Stimulated activated CD8-positive, alpha-beta memory T cell treated with anti-CD3 and anti-CD28 coated beads, Interleukin-4, amount 100 ng/mL, for 24 hours (primary cell): ENCODE data around the gene PRDM16.
"Not testable (repeated sequence)": the region's sequence is repeated elsewhere in the genome, so short reads cannot be mapped to it uniquely, and the experiment has no call there.

Source experiments
- DNase-seq: peaks from one replicate; pipeline ENCODE4 v3.0.0-alpha.2; 2020; ENCODE audit warnings: low read depth

PRDM16 gene

GRCh38 chr1:3163356-3163755 is 94.4 kb downstream of the PRDM16 start:
- no peak for DNase-seq

DNA sequence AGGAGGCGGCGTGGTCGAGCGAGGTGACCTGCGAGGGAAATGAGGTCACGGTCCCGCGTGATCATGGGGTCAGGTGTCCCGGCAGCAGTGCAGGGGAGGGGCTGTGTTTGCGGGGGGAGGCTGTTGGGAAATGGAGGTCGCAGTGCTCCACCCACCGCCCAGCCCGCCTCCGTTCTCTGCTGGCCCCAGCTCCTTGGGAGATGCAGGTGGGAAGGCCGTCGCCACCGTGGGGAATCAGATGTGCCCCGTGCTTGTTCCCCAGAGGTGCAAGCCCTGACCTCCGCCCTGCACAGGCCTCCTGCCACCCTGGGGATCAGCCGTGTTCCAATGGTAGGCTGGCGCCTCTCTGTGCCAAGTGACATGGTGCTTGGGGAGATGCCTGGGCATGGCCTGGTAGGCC is 95.7 kb downstream of the PRDM16 start:
- no peak for DNase-seq

- not testable (repeated sequence) for DNase-seq
Observed at GRCh38 chr1:3165189-3165588, 96.2 kb downstream of the PRDM16 start.

GRCh38 chr1:3166206-3166918 is 97.4 kb downstream of the PRDM16 start:
- DNase-seq = no peak

- DNase-seq = no peak
Observed at GRCh38 chr1:3167255-3167654, 98.3 kb downstream of the PRDM16 start.

- DNase-seq = no peak
Observed at GRCh38 chr1:3168678-3169077, 99.7 kb downstream of the PRDM16 start.

DNA sequence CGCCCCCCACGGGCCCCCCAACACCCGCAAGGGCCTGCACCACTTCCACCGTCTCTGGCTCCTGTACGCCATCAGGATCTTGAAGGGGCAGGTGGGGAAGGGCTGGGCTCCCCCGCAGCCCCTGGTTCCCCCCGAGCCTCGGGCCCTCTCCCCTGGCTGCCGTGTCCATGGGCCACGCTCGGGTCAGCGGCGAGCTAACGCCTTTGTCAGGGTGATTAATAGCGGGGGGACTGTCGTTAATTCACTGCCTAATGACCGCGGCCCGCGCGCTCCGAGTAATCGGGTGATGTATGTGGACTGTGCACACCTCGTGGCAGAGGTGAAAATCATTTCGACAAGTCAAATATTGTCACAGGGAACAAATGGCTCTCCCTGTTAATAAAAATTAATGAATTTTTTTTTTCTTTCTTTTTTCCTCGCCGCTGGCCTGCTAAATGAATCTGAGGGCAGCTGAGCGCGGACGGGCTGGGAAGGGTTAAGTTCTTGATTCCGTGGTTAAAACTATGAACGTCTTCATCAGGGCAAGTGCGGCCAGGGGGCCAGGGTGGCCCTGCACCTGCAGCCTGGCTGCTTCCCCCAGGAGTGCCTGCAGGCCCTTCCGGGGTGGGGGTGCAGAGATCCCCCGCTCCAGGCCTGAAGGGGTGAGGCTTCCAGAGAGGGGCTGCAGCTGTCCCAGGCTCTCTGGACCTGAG is 100.8 kb downstream of the PRDM16 start:
- DNase-seq = no peak

- DNase-seq = no peak
Observed at GRCh38 chr1:3170561-3171453, 101.8 kb downstream of the PRDM16 start.

DNA sequence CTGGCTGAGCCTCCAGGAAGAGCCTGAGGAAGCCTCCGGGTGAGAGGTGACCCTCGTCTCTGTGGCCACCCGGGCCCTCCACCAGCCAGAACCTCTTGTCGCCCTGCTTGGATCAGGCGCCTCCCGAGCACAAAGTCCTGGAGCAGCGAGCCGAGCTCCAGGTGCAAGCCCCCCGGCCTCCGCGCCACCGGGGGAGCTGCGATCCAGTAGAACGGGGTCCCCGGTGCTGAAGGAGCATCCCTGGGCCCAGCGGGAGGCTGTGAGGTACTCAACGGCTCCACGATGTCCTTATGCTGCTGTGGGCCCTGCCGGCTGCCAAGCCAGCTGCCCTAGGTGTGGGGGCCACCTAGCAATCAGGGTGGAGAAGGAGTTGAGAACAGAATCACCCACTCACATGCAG is 102.8 kb downstream of the PRDM16 start:
- no peak for DNase-seq

GRCh38 chr1:3172431-3173380 is 103.7 kb downstream of the PRDM16 start:
- DNase-seq = no peak

DNA sequence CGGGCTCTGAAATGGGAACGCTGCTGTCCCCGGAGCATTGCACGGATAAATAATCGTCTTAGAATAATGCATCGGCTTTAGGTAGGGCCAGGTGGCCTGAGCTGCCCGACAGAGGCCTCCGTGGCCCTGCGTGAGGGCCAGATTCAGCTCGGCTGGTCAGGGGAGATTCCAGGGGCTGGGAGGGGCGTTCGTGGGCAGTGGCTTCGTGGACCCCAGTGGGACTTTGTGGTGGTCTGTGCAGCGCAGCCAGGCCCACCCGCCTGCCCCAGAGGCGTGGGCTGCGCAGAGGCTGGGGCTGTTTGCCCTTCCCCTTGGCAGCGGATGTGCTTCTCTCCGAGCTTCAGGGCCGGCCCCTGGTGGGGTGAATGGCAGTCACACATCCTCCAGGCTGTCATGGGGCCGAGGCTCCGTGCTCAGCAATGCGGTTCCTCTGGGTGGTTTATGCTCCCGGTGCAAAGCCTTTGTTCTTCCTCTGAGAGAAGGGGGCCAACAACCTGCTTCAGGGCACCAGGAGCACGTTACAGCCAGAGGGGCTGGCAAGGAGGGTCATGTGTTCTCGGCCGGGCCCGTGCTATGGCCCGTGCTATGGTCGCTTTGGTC is 104.5 kb downstream of the PRDM16 start:
- no peak for DNase-seq

DNA sequence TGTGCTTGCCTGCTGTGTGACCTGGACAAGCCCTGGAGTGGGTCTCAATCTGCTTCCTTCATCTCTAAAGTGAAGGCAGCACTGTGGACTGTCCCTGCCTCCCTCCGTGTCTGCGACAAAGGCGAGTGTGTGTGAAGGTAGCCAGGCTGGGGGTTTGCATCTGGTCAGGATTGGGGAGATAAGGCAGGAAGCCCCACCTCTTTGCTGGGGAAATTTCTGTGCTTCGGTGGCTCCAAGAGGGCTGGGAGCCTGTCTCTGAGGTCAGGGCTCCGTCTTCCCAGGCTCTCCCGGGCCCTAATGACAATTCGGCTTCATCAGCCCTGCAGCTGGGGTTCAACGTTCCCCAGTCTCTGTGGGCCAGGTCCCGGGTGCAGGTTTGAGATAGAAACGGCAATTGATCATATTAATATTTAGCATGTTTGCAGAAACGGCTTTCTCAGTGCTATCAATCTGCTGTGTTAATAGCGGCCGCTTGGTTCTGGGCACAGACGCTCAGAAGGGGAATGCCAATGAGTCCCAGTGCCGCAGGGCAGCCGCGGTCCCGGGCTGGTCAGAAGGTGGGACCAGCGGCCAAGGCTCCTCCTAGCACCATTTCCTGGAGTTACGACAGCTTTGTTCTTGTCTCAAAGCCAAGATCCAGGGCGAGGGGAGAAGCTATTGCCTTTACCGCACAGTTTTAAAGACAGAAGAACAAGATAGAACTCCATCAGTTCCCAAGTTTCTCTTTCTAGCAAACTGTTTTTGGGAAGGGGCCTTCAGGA is 105.7 kb downstream of the PRDM16 start:
- no peak for DNase-seq

DNA sequence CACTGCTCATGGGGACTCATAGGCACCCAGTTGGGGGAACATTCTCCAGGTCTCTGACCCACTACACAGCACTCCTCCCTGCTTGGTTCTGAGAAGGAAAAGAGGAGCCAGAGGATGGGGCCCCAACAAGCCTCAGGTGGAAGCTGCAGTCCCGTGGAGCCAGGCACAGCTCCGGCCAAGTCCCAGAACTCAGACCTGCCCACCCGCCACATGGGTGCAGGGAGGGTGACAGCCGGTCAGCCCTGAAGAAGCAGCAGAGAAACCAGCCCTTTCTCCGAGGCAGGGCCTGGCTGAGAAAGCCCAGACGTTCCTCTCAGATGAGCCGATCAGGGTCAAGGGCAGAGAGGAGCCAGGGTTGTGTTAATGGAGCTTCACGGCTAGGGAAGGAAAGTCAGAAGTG is 106.5 kb downstream of the PRDM16 start:
- no peak for DNase-seq

- DNase-seq = no peak
Observed at GRCh38 chr1:3176028-3176427, 107.0 kb downstream of the PRDM16 start.

- no peak for DNase-seq
Observed at GRCh38 chr1:3176820-3177219, 107.8 kb downstream of the PRDM16 start.

DNA sequence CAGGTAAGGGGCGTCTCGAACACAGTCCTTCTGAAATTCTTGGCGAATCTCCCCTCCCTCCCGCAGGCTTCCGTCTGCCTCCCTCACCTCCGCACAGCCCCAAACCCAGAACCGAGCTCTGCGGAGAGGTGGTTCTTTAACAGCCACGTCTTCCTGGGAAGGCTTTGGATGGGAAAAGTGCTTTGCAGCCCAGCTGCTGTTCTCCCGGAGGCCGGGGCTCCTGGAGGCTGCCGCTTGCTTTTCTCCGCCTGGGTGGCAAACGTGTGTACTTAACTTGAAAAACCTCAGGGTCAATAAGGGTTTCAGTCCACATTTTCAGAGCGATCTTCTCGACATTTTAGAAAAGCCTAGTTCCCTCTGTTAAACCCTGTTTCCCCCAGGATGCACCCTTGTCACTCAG is 109.3 kb downstream of the PRDM16 start:
- DNase-seq = no peak

GRCh38 chr1:3179471-3179870 is 110.5 kb downstream of the PRDM16 start:
- DNase-seq = no peak

DNA sequence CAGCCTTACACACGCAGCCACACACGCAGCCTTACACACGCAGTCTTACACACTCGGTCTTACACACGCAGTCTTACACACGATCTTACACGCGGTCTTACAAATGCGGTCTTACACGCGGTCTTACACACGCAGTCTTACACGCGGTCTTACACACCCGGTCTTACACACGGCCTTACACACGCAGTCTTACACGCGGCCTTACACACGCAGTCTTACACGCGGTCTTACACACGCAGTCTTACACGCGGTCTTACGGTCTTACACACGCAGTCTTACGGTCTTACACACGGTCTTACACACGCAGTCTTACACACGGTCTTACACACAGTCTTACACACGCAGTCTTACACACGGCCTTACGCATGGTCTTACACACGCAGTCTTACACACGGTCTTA is 111.9 kb downstream of the PRDM16 start:
- DNase-seq = no peak

DNA sequence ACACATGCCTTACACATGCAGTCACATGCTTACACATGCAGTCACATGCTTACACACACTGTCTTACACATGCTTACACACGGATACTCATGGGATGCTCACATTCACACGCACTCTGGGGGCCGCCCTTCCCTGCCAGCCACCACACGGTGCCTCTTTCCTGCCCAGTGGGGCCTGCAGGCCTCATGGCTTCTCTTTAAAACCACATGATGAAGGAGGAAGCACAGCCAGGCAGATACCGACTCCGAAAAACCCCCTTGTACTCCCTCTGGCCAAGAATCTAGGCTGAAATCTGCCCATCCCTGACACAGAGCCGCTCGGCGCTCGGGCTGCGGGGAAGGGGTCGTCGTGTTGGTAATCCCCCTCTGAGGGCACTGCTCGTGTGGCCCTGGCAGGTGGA is 113.0 kb downstream of the PRDM16 start:
- no peak for DNase-seq

- no peak for DNase-seq
Observed at GRCh38 chr1:3183411-3183810, 114.4 kb downstream of the PRDM16 start.

GRCh38 chr1:3183813-3184212 is 114.8 kb downstream of the PRDM16 start:
- DNase-seq = no peak
